Peyer's patch (tissue), 4 donors: ENCODE data around the gene SMC3. TPM values are rescaled to one million over a fixed set of nuclear protein-coding genes. Genes with fewer than 3 reads are reported as not detected.

Source experiments
- DNase-seq, 3 donors: peaks; one replicate each; pipeline ENCODE4 v3.0.0-alpha.2; 2017 to 2019
- H3K27ac ChIP-seq, 4 donors: fragments of 200-600 bp; sonication (generic); one replicate each; pipeline ENCODE4 v1.5.1; 2016 to 2019
- H3K27me3 ChIP-seq, 2 donors: fragments of 200-600 bp; sonication (generic); one replicate each; pipeline ENCODE4 v1.5.1; 2019
- H3K36me3 ChIP-seq, 3 donors: fragments of 200-600 bp; sonication (generic); one replicate each; pipeline ENCODE4 v1.5.1; 2016 to 2019
- H3K4me1 ChIP-seq, 4 donors: fragments of 200-600 bp; sonication (generic); one replicate each; pipeline ENCODE4 v1.5.1; 2016 to 2019
- H3K4me3 ChIP-seq, 4 donors: fragments of 200-600 bp; sonication (generic); 1 replicate in 3 of 4; 2 replicates in 1 of 4; pipeline ENCODE4 v1.5.1; 2016 to 2019; ENCODE audit warnings: mild to moderate bottlenecking in 1 of 4
- H3K9me3 ChIP-seq, 4 donors: fragments of 200-600 bp; sonication (generic); one replicate each; pipeline ENCODE4 v1.5.1; 2016 to 2019; ENCODE audit warnings: mild to moderate bottlenecking in 1 of 4
- CTCF ChIP-seq, 6 experiments: fragments of 450-650 bp in 4 of 6; fragments of 200-600 bp in 2 of 6; sonication (generic) in 1 of 6; IDR thresholded peaks; one replicate each; pipeline ENCODE4 v1.5.1; 2017 to 2019; ENCODE audit warnings: antibody characterized with exemption in 6 of 6, mild to moderate bottlenecking in 3 of 6, moderate library complexity in 1 of 6
- POLR2A ChIP-seq, 2 donors: fragments of 450-650 bp; IDR thresholded peaks; one replicate each; pipeline ENCODE4 v1.5.1; 2017; ENCODE audit warnings: antibody characterized with exemption in 2 of 2, mild to moderate bottlenecking in 2 of 2, moderate library complexity in 2 of 2
- total RNA-seq, 4 donors: library from RNA; depleted of rRNA; stranded (reverse); fragments of >200 nt; gene quantifications; one replicate each; pipeline ENCODE4 v1.1.0, GENCODE V29; 2016

SMC3 gene
- total RNA-seq, 4 donors from 2014 or later = 21.9 to 37.1 (median 33.0) TPM

GRCh38 chr10:110558041-110558440 lies 9.5 kb upstream of the SMC3 start:
- TF ChIP-seq CTCF (IDR thresholded peaks at IDR 0.05) (no peak), POLR2A (IDR thresholded peaks at IDR 0.05) (no peak)
- no peaks in the 10 kb centered on the region for H3K27me3 ChIP-seq
- no peak overlapping the region for H3K4me3 ChIP-seq
- no peak overlapping the region for H3K27ac ChIP-seq
- peaks cover 0 to 10% (median 0%) of the 10 kb centered on the region in 4 donors for H3K4me1 ChIP-seq
- no peaks in the 10 kb centered on the region for H3K9me3 ChIP-seq
- H3K36me3 ChIP-seq = no peaks in the 10 kb centered on the region
- DNase-seq = no peak

GRCh38 chr10:110560012-110560411 lies 7.5 kb upstream of the SMC3 start:
- Histone ChIP-seq H3K4me1 (peaks cover 0 to 10% (median 0%) of the 10 kb centered on the region in 4 donors), H3K36me3 (no peaks in the 10 kb centered on the region), H3K27ac (no peak overlapping the region), H3K27me3 (no peaks in the 10 kb centered on the region), H3K4me3 (no peak overlapping the region), H3K9me3 (no peaks in the 10 kb centered on the region)
- no peak for DNase-seq
- no peak for TF ChIP-seq POLR2A (IDR thresholded peaks at IDR 0.05)

GRCh38 chr10:110561292-110561691 lies 6.2 kb upstream of the SMC3 start:
- Histone ChIP-seq H3K27me3 (no peaks in the 10 kb centered on the region), H3K27ac (no peak overlapping the region), H3K4me3 (no peak overlapping the region), H3K36me3 (no peaks in the 10 kb centered on the region), H3K4me1 (peaks cover 0 to 10% (median 0%) of the 10 kb centered on the region in 4 donors), H3K9me3 (no peaks in the 10 kb centered on the region)
- no peak for TF ChIP-seq CTCF (IDR thresholded peaks at IDR 0.05)
- DNase-seq = no peak

- DNase-seq = no peak
- no peak overlapping the region for H3K27ac ChIP-seq
- TF ChIP-seq POLR2A (IDR thresholded peaks at IDR 0.05) (no peak), CTCF (IDR thresholded peaks at IDR 0.05) (no peak)
- no peaks in the 10 kb centered on the region for H3K27me3 ChIP-seq
- H3K9me3 ChIP-seq = no peaks in the 10 kb centered on the region
- H3K36me3 ChIP-seq = no peaks in the 10 kb centered on the region
- H3K4me1 ChIP-seq = peaks cover 0 to 1% (median 0%) of the 10 kb centered on the region in 4 donors
- no peak overlapping the region for H3K4me3 ChIP-seq
Observed at GRCh38 chr10:110562348-110562747, 5.1 kb upstream of the SMC3 start.

- TF ChIP-seq CTCF (IDR thresholded peaks at IDR 0.05) = no peak
- TF ChIP-seq POLR2A (IDR thresholded peaks at IDR 0.05) = no peak
- H3K9me3 ChIP-seq = no peaks in the 10 kb centered on the region
- no peak for DNase-seq
- H3K4me1 ChIP-seq = no peaks in the 10 kb centered on the region
- H3K27me3 ChIP-seq = no peaks in the 10 kb centered on the region
- H3K36me3 ChIP-seq = no peaks in the 10 kb centered on the region
- no peak overlapping the region for H3K27ac ChIP-seq
- no peak overlapping the region for H3K4me3 ChIP-seq
Observed at GRCh38 chr10:110563132-110563531, 4.4 kb upstream of the SMC3 start.

DNA sequence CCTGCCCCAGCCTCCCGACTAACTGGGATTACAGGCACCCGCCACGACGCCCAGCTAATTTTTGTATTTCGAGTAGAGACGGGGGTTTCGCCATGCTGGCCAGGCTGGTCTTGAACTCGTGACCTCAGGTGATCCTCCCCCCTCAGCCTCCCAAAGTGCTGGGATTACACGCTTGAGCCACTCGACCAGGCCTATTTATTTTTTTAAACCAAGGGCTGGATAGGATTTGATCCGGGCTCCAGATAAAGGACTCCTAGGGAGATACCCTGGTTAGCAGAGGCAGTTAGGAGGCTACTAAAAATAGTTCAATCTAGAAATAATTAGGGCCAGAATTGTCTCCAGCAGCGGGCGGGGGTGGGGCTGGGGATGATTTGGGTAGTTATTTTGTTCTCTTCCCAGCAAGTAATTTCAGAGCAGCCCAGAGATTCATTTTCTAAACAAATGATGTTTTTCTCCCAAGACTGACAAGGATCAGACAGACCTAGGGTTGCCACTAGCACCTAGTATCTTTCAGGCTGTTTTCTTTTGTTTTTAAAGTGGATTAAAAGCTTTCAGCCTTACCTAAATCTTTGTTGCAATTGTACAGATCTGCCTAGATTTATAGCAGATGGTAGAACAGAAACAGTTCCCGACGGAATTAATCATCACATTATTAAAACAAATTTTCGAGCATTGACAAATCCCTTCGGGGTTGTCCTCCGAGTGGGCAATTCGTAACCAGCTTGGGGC lies 859 bp upstream of the SMC3 start:
- H3K4me3 ChIP-seq = peak overlapping the region; percentile 74 to 96 (median 88)
- no peaks in the 10 kb centered on the region for H3K36me3 ChIP-seq

More for the DNA sequence above, 859 bp upstream of the SMC3 start:
- peaks cover 0 to 12% (median 7%) of the 10 kb centered on the region in 4 donors for H3K4me1 ChIP-seq
- H3K27me3 ChIP-seq = no peaks in the 10 kb centered on the region
- DNase-seq = no peak
- TF ChIP-seq POLR2A (IDR thresholded peaks at IDR 0.05) (no peak), CTCF (IDR thresholded peaks at IDR 0.05) (no peak)
- H3K27ac ChIP-seq = peak overlapping the region; percentile 83 to 94 (median 89)
- no peaks in the 10 kb centered on the region for H3K9me3 ChIP-seq
